Putamen (tissue), 1 donor: Measurements from ENCODE around the gene GATC.
"Not testable (repeated sequence)": the region's sequence is repeated elsewhere in the genome, so short reads cannot be mapped to it uniquely, and the experiment has no call there.

Experiments used
- DNase-seq: peaks from one replicate; pipeline ENCODE4 v3.0.0-alpha.2; 2016; ENCODE audit warnings: low spot score

GATC gene

DNA sequence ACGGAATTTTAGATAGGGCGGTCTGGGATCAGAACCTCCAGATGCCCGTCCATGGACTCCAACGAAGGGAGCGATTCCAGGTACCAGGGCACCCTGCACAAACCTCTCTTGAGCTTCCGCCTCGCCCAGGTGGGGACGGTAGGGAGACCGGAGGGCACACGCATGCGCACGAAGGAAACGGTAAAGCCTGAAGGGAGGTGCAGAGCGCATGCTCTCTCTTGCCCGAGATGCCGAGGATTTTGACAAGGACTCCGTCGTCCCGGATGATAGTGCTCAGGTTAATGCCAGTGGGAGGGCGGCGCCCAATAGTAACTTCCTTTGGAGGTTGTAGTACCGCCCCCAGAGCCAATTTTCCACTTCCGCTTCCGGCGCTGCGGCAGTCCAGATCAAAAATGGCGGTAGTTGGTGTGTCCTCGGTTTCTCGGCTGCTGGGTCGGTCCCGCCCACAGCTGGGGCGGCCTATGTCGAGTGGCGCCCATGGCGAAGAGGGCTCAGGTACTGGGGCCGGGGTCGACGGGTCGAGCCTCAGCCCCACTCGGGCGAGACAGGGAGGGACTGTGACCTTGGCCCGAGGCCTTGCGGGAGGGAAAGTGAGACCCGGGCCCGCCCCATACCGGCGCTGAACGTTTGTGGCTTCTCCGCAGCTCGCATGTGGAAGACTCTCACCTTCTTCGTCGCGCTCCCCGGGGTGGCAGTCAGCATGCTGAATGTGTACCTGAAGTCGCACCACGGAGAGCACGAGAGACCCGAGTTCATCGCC is 8.3 kb upstream of the GATC start, which contains the start of gene COX6A1:
COX6A1 (plus strand) TSS at position 379 of the 760 bp plus-strand sequence; CDS start at position 393, 14 bp downstream.
- peak; percentile 95 for DNase-seq

DNA sequence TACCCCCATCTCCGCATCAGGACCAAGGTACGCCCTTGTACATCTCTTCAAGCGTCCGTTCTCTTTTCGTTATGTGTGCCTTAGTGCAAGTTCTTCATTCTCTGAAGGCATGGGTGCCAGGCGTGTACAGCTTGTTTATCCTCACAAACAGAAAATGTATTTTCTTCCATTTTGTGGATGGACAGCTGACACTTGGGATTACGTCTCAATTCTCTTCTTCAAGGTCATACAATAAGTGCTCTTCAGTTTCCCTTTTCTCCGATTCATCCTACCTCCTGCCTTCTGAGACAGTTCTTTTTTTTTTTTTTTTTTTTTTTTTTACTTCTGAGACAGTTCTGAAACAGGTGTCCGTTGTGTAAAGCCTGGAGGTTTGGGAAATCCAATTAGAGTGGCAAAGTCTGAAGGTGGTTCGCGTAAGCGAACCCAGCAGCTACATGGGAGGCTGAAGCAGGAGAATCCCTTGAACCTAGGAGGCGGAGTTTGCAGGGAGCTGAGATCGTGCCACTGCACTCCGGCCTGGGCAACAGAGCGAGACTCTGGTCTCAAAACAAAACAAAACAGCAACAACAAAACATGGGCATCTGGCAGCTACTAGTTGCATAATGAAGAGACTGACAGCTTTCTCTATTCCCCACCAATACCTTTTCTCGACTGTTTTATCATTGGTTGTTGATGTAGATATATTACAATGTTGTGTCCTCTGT is 7.6 kb upstream of the GATC start:
- DNase-seq = no peak

DNA sequence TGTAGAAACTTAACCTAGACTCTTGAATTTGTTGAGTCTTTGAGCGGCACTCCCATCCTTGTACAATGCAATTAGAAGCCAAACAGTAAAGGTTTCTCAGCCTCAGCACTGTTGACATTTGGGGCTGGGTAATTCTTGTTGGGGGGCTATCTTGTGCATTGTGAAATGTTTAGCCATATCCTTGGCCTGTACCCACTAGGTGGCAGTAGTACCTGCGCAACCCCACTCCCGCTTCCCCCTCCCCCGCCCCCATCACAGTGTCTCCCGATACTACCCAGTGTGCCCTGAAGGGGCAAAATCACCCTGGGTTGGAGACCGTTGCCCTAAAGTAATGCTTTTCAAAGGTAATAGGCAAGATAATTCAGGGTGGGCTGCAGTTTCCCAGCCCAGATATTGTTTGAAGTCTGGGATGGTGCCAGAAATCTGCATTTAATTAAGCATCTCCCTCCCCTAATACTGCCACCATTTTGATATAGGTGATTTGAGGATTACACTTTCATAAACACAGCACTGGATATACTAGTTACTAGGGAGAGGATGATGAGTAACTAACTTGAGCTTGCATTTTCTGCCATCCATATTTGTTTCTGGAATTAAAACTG is 6.5 kb upstream of the GATC start:
- DNase-seq = no peak

DNA sequence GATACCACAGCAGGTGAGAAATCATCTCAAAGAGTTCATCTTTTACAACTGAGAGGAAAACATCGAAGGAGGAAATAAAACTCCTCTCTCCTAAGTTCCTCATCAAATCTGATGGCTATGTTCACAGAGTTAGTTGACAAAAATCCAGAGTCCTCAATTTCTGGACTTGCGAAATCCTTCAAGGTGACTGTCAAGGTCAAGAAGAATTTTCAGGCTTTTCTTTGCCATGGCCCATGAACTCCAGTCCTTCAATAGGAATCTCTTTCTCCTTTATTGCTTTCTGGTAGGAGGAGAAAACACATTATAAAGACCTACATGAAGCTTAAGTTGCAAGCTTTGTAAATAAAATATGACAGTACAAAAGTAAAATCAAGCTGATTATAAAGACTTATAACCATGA is 1.6 kb upstream of the GATC start:
- DNase-seq = no peak

DNA sequence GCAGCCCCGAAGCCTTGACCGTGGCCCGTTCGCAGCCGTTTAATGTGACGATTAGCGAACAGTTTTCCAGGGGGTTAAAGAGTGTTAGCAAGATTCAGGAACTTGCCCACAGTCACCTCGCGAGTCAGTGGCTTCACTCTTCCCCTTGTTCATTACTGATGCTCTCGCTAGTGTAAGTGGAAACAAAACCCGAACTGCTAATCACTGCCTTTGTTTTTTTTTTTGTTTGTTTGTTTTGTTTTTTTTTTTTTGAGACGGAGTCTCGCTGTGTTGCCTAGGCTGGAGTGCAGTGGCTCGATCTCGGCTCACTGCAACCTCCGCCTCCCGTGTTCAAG is 567 bp downstream of the GATC start:
- not testable (repeated sequence) for DNase-seq

DNA sequence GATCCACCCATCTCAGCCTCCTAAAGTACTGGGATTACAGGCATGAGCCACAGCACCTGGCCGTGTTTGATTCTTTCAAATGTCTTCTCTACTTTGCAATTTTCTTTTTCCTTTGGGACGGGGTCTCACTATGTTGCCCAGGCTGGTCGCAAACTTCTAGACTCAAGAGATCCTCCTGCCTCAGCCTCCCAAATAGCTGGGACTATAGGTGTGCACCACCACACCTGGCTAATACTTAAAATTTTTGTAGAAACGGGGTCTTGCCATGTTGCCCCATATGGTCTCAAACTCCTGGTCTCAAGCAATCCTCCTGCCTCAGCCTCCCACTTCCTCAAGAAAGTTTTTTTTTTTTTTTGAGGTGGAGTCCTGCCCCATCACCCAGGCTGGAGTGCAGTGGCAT is 1.7 kb downstream of the GATC start:
- DNase-seq = no peak

DNA sequence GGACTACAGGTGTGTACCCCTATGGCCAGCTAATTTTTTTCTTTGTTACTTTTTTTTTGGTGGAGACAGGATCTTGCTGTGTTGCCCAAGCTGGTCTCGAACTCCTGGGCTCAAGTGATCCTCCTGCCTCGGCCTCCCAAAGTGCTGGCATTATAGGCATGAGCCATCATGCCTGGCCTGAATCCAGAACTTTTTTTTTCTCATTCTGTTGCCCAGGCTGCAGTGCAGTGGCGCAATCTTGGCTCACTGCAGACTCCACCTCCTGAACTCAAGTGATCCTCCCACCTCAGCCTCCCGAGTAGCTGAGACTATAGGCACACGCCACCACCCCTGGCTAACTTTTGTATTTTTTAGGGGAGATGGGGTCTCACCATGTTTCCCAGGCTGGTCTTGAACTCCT is 6.3 kb downstream of the GATC start:
- DNase-seq = not testable (repeated sequence)

DNA sequence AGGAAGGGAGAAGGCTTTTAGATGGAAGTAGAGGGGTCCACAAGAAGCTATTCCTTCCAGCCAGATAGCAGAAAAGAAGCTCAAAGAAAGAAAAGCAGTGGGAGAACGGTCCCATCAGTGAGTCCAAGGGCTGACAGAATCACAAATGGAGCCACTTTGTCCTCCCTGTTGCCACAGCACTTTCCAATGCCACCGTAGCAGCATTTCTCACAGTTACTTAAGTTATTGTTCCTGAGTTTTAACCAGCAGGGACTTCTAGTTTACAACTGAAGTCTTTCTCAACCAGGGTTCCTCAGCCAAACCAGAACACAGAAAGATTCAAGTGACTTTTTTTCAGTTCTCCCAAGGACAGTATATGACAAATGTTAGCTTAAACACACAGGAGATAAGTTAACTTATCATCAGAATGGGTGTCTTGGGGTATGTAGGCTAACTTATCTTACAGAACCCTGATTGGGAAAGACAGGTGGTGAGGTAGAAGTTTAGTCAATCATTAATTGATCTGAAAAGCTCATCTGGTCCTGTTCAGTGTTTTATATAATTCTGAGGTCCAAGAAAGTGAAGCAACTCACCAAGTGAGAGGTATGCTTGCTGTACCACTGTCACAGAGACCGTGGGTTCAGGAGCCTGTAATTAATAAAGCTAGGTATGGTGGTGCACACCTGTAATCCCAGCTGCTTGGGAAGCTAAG is 7.0 kb downstream of the GATC start:
- DNase-seq = no peak

DNA sequence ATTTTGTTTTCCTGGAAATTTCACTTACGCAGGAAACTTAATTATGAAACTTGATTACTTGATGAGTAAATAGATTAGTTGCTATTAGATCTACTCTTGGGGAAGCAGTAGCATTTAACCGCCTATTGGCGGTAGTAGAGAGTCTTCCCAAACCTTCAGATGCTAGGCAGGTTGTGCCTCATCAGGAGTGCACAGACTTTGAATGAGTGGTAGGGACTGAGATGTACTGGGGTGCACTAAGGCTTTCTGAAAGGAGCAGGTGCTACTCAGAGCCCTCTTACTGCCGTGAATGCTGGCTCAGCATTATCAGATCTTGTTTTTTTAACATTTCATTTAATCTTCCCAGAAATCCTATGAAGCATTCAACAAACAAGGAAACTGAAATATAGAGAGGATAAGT is 7.7 kb downstream of the GATC start:
- no peak for DNase-seq

DNA sequence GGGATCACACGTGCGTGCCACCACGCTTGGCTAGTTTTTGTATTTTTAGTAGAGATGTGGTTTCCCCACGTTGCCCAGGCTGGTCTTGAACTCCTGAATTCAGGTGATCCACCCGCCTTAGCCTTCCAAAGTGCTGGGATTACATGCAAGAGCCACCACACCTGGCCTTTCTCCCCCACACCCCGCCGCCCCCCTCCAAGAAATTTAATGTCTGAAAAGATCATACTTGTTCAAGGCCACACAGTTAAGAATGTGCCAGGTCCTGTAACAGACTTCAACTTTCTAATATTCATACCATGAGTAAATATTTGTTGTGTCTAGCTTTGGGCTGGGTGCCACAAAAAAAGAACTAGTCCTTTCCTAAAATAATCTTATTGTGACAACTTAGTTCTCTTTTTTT is 9.1 kb downstream of the GATC start:
- DNase-seq = no peak

DNA sequence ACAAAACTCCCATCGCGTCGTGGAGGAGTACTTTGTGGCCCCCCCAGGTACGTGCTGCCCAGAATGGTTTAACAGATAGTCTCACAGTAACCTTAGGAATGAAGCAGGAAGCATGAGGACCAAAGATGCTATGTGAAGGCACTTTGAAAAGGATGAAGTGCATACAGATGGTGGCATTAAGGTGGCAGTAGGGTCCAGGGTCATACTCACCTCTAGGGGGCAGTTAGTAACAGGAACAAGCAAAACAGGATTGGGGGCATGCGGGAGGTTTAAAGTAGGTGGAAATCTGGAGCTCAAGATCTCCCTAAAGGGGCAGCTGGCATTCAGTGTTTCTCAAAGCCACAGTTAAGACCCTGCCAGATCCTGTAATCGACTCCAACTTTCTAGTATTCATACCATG is 10.9 kb downstream of the GATC start:
- DNase-seq = no peak

DNA sequence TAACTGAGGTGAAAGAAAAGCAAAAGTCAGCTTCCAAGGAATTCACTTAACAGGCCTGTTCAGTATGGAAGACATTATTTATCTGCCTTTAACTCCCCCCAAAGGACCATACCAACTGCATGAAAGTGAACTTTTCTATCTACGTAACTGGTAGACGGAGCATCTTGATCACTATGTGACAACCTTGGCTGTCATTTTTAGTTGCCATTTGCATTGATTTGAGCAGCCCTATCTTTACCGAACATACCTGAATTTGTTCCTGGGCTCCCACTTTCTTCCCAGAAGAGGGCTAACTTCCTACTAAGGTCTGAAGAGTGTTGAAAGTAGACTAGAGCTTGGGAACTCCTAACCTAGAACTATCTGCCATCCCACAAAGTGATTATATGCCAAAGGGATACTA is 13.9 kb downstream of the GATC start:
- no peak for DNase-seq

DNA sequence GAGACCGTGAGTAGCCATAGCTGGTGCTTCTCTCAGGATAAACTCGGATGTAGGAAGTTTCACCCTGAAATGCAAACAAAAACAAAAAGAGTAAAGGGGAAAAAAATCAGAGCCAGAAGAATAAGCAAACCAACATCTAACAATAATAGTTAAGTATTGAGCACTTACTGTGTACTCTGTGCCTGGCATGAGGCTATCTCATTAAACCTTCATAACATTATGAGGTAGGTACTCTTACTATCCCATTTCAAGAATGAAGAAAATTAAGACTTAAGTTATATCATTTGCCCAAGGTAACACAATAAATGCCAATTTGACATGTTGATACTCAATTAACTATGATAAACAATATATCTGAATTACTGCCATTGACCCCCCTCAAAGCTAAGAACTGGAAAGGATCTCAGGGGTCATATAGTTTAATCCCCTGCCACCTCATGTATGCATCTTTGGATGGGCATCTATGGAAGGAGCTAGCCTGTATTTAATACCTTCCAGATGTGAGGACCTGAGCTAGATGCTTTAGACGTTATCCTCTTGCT is 15.9 kb downstream of the GATC start:
- DNase-seq = no peak

DNA sequence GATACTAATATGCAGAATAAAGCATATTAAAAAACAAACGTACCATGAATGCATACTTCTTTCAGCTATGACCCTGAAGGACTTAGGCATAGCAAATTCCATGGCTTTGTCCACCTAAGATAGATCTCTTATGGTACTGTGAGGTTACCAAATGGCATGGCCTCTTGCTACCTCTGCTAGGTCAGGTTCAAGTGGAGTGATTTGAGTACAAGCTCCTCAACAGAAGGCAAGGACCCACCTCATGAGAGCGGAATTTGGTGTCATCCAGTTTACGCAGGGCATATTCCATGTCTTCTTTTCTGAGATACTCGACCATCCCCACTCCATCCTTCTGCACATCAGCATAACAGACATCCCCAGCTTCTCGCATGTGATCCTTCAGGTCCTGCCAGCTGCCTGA is 17.5 kb downstream of the GATC start:
- DNase-seq = no peak

DNA sequence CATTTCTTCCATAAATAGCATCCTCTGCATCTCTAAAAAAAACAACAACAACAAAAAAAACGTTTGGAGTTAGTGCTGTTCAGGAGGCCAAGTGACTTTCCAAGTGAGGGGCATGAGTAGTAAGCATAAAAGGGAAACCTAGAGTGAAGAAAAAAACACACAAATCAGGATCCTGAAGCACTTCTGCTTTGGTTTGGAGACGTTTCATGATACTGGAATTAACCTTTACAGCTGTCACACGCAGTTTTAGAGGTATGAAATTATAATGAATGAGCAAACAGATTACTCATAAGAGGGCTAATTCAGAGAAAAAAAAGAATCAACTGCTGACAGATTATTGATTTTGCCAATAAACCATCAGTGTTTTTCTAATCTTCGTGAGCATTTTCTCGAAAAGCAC is 19.5 kb downstream of the GATC start:
- no peak for DNase-seq

DNA sequence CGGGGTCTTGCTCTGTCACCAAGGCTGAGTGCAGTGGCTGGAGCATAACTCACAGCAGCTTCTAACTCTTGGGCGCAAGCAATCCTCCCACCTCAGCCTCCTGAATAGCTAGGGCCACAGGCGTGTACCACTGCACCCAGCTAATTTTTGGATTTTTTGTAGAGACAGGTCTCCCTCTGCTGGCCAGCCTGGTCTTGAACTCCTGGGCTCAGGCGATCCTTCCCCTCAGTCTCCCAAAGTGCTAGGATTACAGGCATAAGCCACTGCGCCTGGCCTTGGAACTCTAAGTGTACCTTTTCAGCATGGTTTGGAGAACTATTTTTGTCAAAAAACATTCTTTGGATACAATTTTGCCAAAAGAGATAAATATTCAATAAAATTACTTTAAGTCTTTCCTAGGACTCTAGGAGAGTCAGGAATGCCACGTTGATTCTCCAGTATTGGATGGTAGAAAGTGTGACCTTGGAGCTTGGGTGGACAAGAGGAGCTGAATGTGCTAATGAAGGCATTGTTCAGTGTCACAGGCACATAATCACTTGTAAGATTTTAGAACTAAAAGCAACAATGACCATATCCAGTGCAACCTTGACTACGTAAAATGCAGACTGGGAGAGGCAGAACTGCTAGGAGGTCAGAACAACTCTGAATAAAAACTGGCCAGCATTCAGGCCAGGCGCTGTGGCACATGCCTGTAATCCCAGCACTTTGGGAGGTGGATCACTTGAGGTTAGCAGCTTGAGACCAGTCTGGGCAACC is 20.5 kb downstream of the GATC start:
- DNase-seq = no peak

DNA sequence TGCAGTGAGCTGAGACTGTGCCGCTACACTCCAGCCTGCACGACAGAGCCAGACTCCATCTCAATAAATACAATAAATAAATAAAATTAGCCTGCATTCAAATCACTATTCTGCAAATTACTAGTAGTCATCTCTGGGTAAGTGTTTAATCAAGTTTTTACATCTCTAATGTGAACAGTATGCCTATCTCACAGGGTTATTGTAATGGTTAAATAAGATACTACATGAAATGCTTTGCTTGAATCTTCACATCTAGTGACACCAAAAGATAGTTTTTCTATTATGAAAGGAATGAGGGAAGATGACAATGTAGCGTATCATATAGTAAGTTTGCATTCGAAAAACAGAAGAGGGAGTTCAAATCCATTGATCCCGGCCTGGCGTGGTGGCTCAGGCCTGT is 21.2 kb downstream of the GATC start:
- no peak for DNase-seq

DNA sequence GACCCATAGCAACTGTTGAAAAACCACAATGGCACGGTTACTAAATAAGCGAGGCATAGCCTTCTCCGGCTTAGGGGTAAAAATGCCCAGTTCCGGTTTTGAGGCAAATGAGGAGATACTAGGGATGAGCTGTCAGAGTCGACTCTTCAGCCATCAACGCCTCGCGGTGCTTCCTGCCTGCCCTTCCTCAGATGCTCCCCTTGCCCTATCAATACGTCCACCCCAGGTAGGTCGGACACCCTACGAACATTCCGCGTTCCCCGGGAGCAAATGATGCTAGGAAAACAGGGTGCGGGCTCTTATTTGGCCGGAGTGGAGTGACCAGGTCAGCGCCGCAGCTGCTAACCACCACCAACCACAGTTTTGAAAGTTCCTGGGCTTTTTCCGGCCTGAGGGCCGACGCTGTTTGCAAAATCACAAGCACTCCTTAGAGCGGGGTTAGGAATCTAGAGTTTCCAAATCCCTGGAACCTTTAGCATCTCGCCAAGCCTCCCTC is 22.1 kb downstream of the GATC start:
- no peak for DNase-seq

DNA sequence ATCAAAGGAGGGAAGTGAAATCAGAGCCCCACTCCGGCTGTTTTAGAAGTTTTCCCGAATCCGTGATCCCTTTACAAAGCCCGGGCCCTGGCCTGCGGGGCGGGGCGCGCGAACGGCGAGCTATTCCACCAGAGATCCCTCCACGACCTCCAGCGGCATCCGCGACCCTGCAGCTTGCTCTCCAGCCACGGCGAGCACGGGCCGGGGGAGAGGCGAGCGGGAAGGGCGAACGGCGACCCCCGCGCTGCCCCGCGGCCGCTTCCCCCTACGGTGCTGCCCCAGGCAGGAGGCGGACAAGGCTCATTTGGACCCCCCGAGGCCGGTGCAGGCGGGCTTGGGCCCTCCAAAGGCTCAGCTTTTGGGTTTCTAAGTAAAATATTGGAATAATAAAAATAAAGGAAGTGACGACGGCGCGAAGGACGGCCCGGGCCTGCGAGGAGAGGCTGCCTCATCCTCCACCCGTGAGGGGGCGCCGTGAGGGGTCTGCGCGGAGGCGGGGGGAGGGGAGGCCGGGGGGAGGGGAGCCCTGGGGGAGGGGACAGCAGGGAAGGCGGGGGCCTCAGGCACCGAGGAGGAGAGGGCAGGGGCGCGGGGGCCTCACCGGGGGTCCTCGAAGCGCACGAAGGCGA is 22.7 kb downstream of the GATC start:
- no peak for DNase-seq

DNA sequence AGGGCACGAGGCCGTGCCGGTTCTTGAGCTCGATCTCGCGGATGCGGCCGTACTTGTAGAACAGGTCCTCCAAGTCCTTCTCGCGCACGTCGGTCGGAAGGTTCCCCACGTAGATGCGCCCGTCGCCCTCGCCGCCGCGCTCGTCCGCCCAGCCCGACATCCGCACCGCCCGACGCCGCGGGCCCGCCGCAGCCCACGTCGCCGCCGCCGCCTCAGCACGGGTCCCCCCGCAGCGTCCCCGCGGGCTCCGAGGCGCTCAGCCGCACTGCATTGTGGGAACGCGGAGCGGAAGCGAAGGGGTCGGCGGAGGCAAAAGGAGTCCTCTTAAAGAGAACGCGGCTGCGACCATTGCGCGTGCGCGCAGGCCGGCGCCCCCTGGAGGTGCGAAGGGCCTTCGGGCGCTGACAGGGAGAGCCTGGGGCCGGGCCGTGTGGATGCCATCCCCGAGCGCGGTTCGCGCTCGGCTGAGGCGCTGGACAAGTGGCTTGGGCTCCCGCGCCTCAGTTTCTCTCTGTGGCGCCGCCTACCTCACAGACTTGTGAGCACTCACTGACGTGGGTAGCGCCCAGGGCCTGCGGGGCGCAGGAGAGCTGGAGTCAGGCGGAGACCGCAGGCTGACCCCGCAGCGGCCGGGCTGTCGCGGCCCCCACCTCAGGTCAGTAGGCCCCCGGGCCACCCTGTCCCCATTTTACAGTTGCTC is 23.4 kb downstream of the GATC start, which contains the start of gene SRSF9:
SRSF9 (minus strand) TSS at position 299 of the 700 bp plus-strand sequence; CDS start at position 160, 139 bp downstream.
- peak; percentile 96 for DNase-seq
